ENCODE measurements around the gene PRR5L.
A peak's percentile ranks its signal among the peaks of the same experiment; 100 is the strongest.

PRR5L gene

GRCh38 chr11:36268337-36268985 lies 27.6 kb upstream of the PRR5L start:
- TF ChIP-seq SIN3A (IDR thresholded peaks at IDR 0.05; ENCODE audit: borderline replicate concordance, insufficient read depth, low read length) = no peak
- TF ChIP-seq FOXP2 (optimal IDR thresholded peaks at IDR 0.05; ENCODE audit: borderline replicate concordance, extremely low read depth, extremely low read length, insufficient read depth) = no peak

- TF ChIP-seq POLR2AphosphoS5 (IDR thresholded peaks at IDR 0.05; ENCODE audit: low read depth, low read length) (no peak), TAF1 (IDR thresholded peaks at IDR 0.05; ENCODE audit: borderline replicate concordance, insufficient read depth, low read length) (no peak), FOXP2 (optimal IDR thresholded peaks at IDR 0.05; ENCODE audit: borderline replicate concordance, extremely low read depth, extremely low read length, insufficient read depth) (no peak), SIN3A (IDR thresholded peaks at IDR 0.05; ENCODE audit: borderline replicate concordance, insufficient read depth, low read length) (no peak)
- TF ChIP-seq, protein P1, sequence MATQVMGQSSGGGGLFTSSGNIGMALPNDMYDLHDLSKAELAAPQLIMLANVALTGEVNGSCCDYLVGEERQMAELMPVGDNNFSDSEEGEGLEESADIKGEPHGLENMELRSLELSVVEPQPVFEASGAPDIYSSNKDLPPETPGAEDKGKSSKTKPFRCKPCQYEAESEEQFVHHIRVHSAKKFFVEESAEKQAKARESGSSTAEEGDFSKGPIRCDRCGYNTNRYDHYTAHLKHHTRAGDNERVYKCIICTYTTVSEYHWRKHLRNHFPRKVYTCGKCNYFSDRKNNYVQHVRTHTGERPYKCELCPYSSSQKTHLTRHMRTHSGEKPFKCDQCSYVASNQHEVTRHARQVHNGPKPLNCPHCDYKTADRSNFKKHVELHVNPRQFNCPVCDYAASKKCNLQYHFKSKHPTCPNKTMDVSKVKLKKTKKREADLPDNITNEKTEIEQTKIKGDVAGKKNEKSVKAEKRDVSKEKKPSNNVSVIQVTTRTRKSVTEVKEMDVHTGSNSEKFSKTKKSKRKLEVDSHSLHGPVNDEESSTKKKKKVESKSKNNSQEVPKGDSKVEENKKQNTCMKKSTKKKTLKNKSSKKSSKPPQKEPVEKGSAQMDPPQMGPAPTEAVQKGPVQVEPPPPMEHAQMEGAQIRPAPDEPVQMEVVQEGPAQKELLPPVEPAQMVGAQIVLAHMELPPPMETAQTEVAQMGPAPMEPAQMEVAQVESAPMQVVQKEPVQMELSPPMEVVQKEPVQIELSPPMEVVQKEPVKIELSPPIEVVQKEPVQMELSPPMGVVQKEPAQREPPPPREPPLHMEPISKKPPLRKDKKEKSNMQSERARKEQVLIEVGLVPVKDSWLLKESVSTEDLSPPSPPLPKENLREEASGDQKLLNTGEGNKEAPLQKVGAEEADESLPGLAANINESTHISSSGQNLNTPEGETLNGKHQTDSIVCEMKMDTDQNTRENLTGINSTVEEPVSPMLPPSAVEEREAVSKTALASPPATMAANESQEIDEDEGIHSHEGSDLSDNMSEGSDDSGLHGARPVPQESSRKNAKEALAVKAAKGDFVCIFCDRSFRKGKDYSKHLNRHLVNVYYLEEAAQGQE (IDR thresholded peaks at IDR 0.05; ENCODE audit: insufficient read depth in 1 of 2, low read depth in 2 of 2, low read length in 2 of 2) = no peak
Measured at GRCh38 chr11:36270701-36271100, 25.4 kb upstream of the PRR5L start.

- peak; percentile 66 for TF ChIP-seq FOXP2 (optimal IDR thresholded peaks at IDR 0.05; ENCODE audit: borderline replicate concordance, extremely low read depth, extremely low read length, insufficient read depth)
- TF ChIP-seq, protein P1 (IDR thresholded peaks at IDR 0.05; ENCODE audit: insufficient read depth in 1 of 2, low read depth in 2 of 2, low read length in 2 of 2) = no peak
- no peak for TF ChIP-seq POLR2AphosphoS5 (IDR thresholded peaks at IDR 0.05; ENCODE audit: low read depth, low read length)
- no peak for TF ChIP-seq TAF1 (IDR thresholded peaks at IDR 0.05; ENCODE audit: borderline replicate concordance, insufficient read depth, low read length)
- TF ChIP-seq SIN3A (IDR thresholded peaks at IDR 0.05; ENCODE audit: borderline replicate concordance, insufficient read depth, low read length) = 0 out of 2 replicates have a peak, but pooled peaks have one; percentile 27
Measured at GRCh38 chr11:36271794-36272407, 24.2 kb upstream of the PRR5L start.

- TF ChIP-seq FOXP2 (optimal IDR thresholded peaks at IDR 0.05; ENCODE audit: borderline replicate concordance, extremely low read depth, extremely low read length, insufficient read depth) (no peak), POLR2AphosphoS5 (IDR thresholded peaks at IDR 0.05; ENCODE audit: low read depth, low read length) (no peak), TAF1 (IDR thresholded peaks at IDR 0.05; ENCODE audit: borderline replicate concordance, insufficient read depth, low read length) (no peak), SIN3A (IDR thresholded peaks at IDR 0.05; ENCODE audit: borderline replicate concordance, insufficient read depth, low read length) (no peak)
- TF ChIP-seq, protein P1 (IDR thresholded peaks at IDR 0.05; ENCODE audit: insufficient read depth in 1 of 2, low read depth in 2 of 2, low read length in 2 of 2) = no peak
Measured at GRCh38 chr11:36273110-36273509, 23.0 kb upstream of the PRR5L start.

GRCh38 chr11:36274414-36274813 lies 21.7 kb upstream of the PRR5L start:
- TF ChIP-seq TAF1 (IDR thresholded peaks at IDR 0.05; ENCODE audit: borderline replicate concordance, insufficient read depth, low read length) (no peak), POLR2AphosphoS5 (IDR thresholded peaks at IDR 0.05; ENCODE audit: low read depth, low read length) (no peak), FOXP2 (optimal IDR thresholded peaks at IDR 0.05; ENCODE audit: borderline replicate concordance, extremely low read depth, extremely low read length, insufficient read depth) (no peak), SIN3A (IDR thresholded peaks at IDR 0.05; ENCODE audit: borderline replicate concordance, insufficient read depth, low read length) (no peak)
- TF ChIP-seq, protein P1 (IDR thresholded peaks at IDR 0.05; ENCODE audit: insufficient read depth in 1 of 2, low read depth in 2 of 2, low read length in 2 of 2) = no peak

Data from PFSK-1 (cell line).